H1 (cell line): Measurements from ENCODE around the gene SPATS1.

ENCODE experiments used
- CTCF ChIP-seq, 3 experiments: IDR thresholded peaks; 1 replicate in 2 of 3; 2 replicates in 1 of 3; pipeline versions ENCODE4 v1.5.1 to v1.6.1; 2011; ENCODE audit warnings: low read length in 3 of 3, mild to moderate bottlenecking in 3 of 3, inconsistent platforms in 2 of 3, low read depth in 1 of 3, moderate library complexity in 1 of 3; ENCODE audit not compliant: insufficient read depth in 1 of 3; ENCODE audit errors: control extremely low read depth in 1 of 3
- EP300 ChIP-seq, 2 experiments: IDR thresholded peaks; 1 replicate in 1 of 2; 2 replicates in 1 of 2; pipeline ENCODE4 v1.6.1; 2011 to 2012; ENCODE audit warnings: low read depth in 2 of 2, low read length in 2 of 2, mild to moderate bottlenecking in 2 of 2, borderline replicate concordance in 1 of 2, inconsistent platforms in 1 of 2, moderate library complexity in 1 of 2
- KDM5A ChIP-seq: fragments of 200-600 bp; IDR thresholded peaks from 2 replicates; pipeline ENCODE4 v1.7.1; 2012; ENCODE audit warnings: mild to moderate bottlenecking, low read length, inconsistent platforms, mixed read lengths
- MAFK ChIP-seq: IDR thresholded peaks from 2 replicates; pipeline ENCODE4 v1.6.1; 2012; ENCODE audit warnings: low read depth, mild to moderate bottlenecking, improper control_type of control experiment, low read length
- MAX ChIP-seq: IDR thresholded peaks from 2 replicates; pipeline ENCODE4 v1.6.1; 2012; ENCODE audit warnings: inconsistent platforms
- POLR2A ChIP-seq, 2 experiments: IDR thresholded peaks; 1 replicate in 1 of 2; 2 replicates in 1 of 2; pipeline ENCODE4 v1.6.1; 2011; ENCODE audit warnings: low read depth in 2 of 2, low read length in 2 of 2, mild to moderate bottlenecking in 2 of 2; ENCODE audit errors: control extremely low read depth in 1 of 2
- POLR2AphosphoS5 ChIP-seq: IDR thresholded peaks from 2 replicates; pipeline ENCODE4 v1.6.1; 2011; ENCODE audit warnings: low read depth, low read length
- RAD21 ChIP-seq, 2 experiments: IDR thresholded peaks in 1 of 2; conservative IDR thresholded peaks in 1 of 2; 2 replicates each; pipeline ENCODE4 v1.6.1; 2011; ENCODE audit warnings: low read depth in 2 of 2, low read length in 2 of 2, improper control_type of control experiment in 1 of 2, inconsistent platforms in 1 of 2, mild to moderate bottlenecking in 1 of 2, moderate library complexity in 1 of 2
- SAP30 ChIP-seq: fragments of 300-600 bp; sonication (generic); IDR thresholded peaks from 2 replicates; pipeline ENCODE4 v1.7.1; 2012; ENCODE audit warnings: low read length, moderate library complexity, mild to moderate bottlenecking, inconsistent platforms; ENCODE audit not compliant: insufficient read depth, insufficient replicate concordance
- TBP ChIP-seq: IDR thresholded peaks from 2 replicates; pipeline ENCODE4 v1.6.1; 2011; ENCODE audit warnings: low read depth, low read length, improper control_type of control experiment

- TF ChIP-seq CTCF (IDR thresholded peaks at IDR 0.05; ENCODE audit: control extremely low read depth in 1 of 3, insufficient read depth in 1 of 3, low read depth in 1 of 3, low read length in 3 of 3) (no peak), POLR2A (IDR thresholded peaks at IDR 0.05; ENCODE audit: control extremely low read depth in 1 of 2, low read depth in 2 of 2, low read length in 2 of 2) (no peak), KDM5A (no peak), MAX (no peak), RAD21 (IDR thresholded peaks at IDR 0.05 in 1 of 2, conservative IDR thresholded peaks at IDR 0.05 in 1 of 2; ENCODE audit: low read depth in 2 of 2, low read length in 2 of 2) (no peak), MAFK (no peak), SAP30 (no peak), EP300 (IDR thresholded peaks at IDR 0.05; ENCODE audit: borderline replicate concordance in 1 of 2, low read depth in 2 of 2, low read length in 2 of 2) (no peak), TBP (no peak), POLR2AphosphoS5 (no peak)
Measured at GRCh38 chr6:44373787-44374186, 31.3 kb downstream of the SPATS1 start.
